ENCODE results near the gene SEC31A.
"Not testable (repeated sequence)": the region's sequence is repeated elsewhere in the genome, so short reads cannot be mapped to it uniquely, and the experiment has no call there.

Gene SEC31A

GRCh38 chr4:82868572-82868971 is 22.4 kb downstream of the SEC31A start:
- H3K4me3 ChIP-seq (ENCODE audit: low read depth, low read length): no peak overlapping the region
- TF ChIP-seq CTCF (IDR thresholded peaks at IDR 0.05; ENCODE audit: borderline replicate concordance, insufficient read depth, low read depth, low read length): no peak

- no peak for TF ChIP-seq CTCF (IDR thresholded peaks at IDR 0.05; ENCODE audit: borderline replicate concordance, insufficient read depth, low read depth, low read length)
- no peak overlapping the region for H3K4me3 ChIP-seq (ENCODE audit: low read depth, low read length)
Measured at GRCh38 chr4:82866706-82867385, 24.1 kb downstream of the SEC31A start.

GRCh38 chr4:82866033-82866432 is 24.9 kb downstream of the SEC31A start:
- not testable (repeated sequence) for H3K4me3 ChIP-seq (ENCODE audit: low read depth, low read length)

- no peak overlapping the region for H3K4me3 ChIP-seq (ENCODE audit: low read depth, low read length)
- TF ChIP-seq CTCF (IDR thresholded peaks at IDR 0.05; ENCODE audit: borderline replicate concordance, insufficient read depth, low read depth, low read length): no peak
Measured at GRCh38 chr4:82865592-82865991, 25.4 kb downstream of the SEC31A start.

- no peak overlapping the region for H3K4me3 ChIP-seq (ENCODE audit: low read depth, low read length)
- TF ChIP-seq CTCF (IDR thresholded peaks at IDR 0.05; ENCODE audit: borderline replicate concordance, insufficient read depth, low read depth, low read length): no peak
Measured at GRCh38 chr4:82864336-82864979, 26.5 kb downstream of the SEC31A start.

- no peak for TF ChIP-seq CTCF (IDR thresholded peaks at IDR 0.05; ENCODE audit: borderline replicate concordance, insufficient read depth, low read depth, low read length)
- no peak overlapping the region for H3K4me3 ChIP-seq (ENCODE audit: low read depth, low read length)
Measured at GRCh38 chr4:82861529-82861928, 29.4 kb downstream of the SEC31A start.

- H3K4me3 ChIP-seq (ENCODE audit: low read depth, low read length): not testable (repeated sequence)
Measured at GRCh38 chr4:82860487-82860886, 30.5 kb downstream of the SEC31A start.

- no peak overlapping the region for H3K4me3 ChIP-seq (ENCODE audit: low read depth, low read length)
- TF ChIP-seq CTCF (IDR thresholded peaks at IDR 0.05; ENCODE audit: borderline replicate concordance, insufficient read depth, low read depth, low read length): no peak
Measured at GRCh38 chr4:82852751-82853285, 38.1 kb downstream of the SEC31A start.

Data from GM12875 (cell line).